T-helper 9 cell (primary cell): Measurements from ENCODE around the gene POM121.
A peak's percentile ranks its signal among the peaks of the same experiment; 100 is the strongest.
"Not testable (repeated sequence)": the region's sequence is repeated elsewhere in the genome, so short reads cannot be mapped to it uniquely, and the experiment has no call there.

Experiments
- DNase-seq: peaks from one replicate; pipeline ENCODE4 v3.0.0-alpha.2; 2020

Gene POM121

DNA sequence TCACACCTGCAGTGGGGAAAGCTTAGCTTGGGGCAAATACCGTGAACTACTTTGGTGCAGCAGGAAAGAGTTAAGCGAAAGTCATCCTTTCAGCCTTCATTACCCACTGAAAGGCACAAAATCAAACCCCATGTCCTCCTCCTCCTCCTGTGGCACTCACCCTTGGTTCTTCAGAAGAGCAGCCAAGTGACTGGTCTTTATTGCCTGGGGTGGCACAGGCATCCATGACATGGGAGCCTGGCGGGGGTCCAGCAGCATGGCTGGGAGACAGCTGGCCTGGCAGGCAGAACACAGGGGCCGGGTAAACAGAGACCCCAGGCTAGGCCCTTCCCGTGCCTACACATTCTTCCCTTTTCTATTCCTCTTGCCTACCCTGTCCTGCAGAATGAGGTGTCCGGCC, 24.8 kb downstream of the POM121 start:
- DNase-seq, result not testable (repeated sequence)

DNA sequence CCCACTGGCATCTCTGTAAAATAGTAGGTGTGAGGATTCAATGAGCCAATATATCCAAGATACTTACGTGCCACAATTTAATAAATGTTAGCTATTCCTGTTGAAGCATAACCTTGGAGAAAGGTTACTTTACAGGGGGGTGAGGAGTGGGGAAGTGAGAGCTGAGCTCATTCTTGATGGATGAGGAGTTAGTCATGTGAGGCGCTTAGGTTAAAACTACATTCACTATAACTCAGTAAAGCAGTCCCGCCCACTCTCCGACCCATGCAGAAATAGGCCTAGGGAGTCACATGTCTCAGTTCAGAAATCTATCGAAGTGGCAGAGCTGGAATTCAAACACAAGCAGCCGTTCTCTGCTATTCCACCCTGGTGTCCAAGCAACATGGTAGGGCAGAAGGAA, 25.5 kb downstream of the POM121 start:
- DNase-seq, result not testable (repeated sequence)

DNA sequence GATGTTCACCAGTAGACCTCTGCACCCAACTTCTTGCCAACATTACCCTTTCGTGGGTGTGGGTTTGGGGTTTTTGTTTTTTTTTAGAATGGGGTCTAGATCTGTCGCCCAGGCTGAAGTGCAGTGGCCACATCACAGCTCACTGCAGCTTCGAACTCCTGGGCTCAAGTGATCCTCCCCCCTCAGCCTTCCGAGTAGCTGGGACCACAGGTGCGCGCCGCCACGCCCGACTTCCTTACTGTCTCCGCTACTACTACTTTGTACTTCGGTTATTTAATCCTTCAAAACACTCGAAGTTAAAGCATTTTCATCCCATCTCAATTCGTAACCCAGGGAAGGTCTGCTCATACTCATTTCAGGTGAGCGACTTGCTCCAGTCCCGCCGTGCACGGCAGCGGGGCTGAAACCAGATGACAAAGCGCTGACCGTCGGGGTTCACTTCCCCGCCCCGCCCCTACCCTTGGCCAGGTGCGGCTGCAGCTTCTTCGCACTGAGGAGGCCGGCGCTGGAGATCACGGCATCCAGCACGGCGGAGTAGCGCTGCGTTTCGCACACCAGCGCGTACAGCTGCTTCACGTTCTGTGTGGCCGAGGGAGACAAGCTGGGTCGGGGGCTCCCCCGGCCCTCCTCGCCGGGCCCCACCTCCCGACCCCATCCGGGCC, 29.1 kb downstream of the POM121 start:
- not testable (repeated sequence) for DNase-seq

DNA sequence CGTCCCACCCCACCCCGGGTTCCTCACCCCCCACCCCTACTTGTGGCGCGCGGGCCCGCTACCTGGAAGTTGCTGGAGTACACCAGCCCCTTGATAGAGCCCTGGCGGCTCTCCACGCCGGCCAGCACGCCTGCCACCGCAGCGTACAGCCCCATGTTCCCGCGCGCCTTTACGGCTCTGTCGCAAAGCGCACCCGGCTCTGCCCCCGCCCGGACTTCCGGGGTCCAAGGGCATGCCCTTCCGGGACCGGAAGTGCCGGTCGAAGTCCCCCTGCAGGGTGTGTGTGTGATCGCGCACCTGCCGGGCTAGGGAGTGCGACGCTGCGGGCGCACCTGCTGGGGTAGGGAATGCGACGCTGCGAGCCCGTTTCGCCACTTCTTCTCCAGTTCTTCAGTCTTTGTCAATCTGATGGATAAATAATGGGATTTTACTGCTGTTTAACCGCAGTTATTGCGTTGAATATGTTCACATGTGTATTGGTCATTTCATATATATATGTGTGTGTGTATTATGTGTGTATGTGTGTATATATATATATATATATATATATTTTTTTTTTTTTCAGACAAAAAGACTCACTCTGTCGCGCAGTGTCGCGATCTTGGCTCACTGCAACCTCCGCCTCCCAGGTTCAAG, 29.8 kb downstream of the POM121 start:
- peak; percentile 12 for DNase-seq

DNA sequence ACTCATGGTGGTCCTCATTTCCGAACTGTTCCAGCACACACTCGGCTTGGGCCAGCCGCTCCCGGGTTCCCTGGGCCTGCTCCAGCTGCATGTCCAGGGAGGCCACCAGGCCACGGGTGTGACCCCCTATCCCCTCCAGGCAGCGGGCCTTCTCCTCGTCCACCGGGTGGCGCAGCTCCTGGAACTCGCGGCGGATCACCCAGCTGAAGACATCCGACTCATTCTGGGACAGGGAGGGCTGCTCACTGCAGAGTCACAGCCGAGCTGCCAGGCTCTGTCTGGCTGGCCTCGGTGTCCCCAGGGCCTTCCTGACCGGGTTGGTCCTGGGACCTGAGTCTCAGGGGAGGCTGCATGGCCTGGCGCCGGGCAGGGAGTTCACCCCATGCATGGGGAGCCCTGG, 35.1 kb downstream of the POM121 start:
- DNase-seq, result not testable (repeated sequence)

DNA sequence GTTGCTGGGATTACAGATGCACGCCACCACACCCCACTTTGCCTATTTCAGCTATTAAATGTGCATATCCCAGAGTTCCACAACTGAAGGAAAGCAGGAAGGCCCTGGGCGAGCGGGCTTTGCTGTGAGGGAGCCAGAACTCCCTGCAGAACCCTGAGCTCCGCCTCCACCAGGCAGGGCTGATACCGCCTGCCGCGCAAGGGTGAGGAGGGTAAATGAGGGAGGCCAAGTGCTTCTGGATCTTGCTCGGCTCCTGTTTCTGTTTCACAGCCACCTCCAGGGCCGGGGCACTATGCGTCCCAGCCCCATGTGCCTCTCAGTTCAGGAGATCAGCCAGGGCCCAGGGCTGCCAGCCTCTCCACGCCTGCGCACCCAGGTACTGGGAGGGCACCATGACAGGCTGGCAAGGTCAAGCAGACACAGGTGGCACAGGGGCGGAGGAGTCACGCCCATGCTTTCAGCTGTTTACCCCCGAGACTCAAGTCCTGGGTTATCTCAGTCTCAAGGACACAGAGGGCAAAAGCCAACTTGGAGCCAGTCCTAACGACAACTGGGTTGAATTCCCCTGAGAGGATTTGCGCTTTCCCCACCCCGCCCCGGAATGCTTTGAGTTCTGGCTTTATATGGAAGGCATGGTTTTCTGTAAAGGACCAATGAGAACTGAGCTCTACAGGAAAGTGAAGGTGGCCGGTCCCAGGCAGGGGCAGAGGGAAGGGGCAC, 35.9 kb downstream of the POM121 start:
- not testable (repeated sequence) for DNase-seq

DNA sequence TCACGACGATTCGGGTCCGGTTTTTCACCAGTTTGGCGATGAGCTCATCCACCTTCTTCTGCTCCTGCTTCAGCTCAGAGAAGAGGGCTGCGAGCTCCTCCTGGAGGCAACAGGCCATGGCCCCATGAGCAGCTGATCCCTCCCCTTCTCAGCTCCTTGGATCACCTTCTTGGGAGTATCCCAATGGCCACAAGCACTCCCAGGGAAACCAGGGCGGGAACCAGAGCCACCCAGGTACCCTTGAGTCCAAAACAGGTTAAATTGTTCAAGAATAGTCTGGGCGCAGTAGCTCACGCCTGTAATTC, 36.4 kb downstream of the POM121 start:
- DNase-seq, result not testable (repeated sequence)

DNA sequence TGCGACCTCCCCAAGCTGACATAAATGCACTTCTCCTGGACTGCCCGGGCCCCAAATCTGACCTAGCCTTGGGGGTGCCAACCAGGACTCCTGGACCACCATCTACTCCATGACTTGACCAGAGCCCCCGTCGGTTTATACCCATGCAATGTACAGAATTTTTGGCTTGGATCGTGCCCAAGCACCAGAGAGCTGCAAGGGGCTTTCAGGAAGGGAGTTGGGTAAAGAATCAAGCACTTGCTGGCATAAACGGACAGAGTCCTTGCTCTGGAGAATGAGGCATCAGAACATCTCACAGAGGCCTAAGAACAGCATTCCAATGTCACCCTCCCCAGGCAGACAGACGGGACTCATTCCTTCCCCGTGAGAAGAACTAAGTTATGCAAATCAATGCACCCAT, 38.2 kb downstream of the POM121 start:
- DNase-seq, result not testable (repeated sequence)

DNA sequence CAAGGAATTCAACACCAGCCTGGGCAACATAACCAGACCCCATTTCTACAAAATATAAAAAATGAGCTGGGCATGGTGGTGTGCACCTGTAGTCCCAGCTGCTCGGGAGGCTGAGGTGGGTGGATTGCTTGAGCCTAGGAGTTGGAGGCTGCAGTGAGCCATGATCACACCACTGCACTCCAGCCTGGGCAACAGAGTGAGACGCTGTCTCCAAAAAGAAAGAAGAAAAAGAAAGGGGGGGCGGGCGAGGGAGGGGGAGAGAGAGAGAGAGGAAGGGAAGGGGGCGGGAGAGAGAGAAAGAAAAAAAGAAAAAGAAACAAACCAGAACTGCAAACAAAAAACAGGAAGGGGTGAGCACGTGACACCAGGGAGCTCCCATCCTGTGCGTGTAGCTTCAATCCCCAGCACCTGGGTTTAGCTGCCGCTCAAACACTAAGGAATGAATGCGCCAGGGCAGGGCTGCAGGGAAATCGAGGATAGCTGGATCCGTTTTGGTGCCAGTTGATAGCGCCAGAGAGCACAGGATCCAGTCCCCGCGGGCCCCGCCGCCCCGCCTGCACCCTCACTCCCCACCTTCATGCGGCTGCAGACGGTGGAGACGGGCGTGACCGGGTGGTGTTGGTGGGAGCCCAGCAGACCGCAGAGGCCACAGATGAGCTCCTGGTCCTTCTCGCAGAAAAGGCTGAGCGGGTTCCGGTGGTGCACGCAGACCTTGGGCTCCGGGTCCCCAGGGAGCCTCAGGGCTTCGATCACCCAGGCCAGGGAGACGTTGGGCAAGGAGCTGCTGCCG, 40.5 kb downstream of the POM121 start:
- not testable (repeated sequence) for DNase-seq

DNA sequence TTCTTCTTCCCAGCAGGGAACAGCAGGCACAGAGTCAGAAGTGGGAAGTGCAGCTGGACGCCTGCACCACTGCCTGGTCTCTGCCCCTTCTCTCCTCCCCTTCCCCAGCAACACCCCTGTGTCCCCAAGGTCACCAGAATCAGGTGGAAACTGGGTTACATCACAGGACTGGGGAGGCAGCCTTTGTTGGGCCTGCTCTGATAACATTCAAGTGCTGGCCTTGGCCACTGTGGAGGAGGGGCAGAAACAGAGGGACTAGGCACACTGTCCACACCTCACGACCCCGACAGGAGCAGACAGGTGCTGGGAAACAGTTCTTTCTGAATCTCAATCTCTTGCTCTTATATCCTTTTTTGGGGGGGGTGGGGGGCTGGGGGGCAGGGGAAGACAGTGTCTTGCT, 42.0 kb downstream of the POM121 start:
- not testable (repeated sequence) for DNase-seq

DNA sequence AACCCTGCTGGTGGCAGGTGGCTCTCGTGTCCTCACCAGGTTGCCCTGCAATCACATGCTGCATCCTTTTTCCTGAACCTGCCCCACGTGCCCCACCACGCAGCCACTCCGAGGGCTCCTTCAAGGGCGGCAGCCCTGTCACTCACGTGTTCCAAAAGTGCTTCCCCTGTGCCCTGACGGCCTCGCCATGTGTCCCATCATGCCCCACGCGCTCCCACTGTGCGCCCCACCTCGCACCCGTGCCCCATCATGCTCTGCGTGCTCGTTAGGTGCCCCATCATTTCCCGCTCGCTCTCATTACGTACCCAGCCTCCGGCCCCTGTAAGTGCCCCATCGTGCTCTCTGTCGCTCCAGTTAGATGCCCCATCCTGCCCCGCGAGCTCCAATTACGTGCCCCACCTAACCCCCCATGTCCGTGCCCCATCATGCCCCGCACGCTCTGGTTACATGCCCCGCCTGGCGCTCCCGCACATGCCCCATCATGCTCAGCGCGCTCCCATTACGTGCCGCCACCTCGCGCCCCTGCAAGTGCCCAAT, 44.2 kb downstream of the POM121 start, which contains the start of gene TRIM74:
TSS of gene TRIM74 (minus strand) at position 487 of the 537 bp plus-strand sequence. CDS start 3,309 bp downstream, outside the sequence.
- DNase-seq, result not testable (repeated sequence)

DNA sequence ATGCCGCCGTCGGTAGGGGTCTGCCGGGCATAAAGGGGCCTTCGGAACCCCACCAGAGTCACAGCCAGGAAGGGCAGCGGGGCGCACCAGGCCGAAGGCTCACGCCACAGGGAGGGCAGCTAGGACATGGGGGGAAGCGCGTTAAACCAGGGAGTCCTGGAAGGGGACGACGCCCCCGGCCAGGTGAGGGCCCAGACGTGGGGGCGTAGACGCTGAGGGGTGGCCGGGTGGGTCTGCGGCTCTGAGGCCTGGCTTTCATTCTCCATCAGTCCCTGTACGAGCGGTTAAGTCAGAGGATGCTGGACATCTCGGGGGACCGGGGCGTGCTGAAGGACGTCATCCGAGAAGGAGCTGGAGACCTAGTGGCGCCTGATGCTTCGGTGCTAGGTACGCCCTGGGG, 44.8 kb downstream of the POM121 start:
- not testable (repeated sequence) for DNase-seq

DNA sequence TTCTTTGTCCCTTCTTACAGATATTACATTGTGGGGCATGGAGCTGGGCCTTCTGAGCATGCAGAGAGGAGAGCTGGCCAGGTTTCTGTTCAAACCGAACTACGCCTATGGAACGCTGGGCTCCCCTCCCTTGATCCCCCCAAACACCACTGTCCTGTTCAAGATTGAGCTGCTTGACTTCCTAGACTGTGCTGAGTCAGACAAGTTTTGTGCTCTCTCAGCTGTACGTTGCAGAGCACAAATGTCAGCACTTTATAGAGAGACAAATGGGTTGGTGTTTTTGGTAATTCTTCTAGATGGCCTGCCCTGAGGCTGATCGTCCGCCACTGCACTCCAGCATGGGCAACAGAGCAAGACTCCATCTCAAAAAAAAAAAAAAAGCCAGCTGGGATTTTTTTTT, 46.6 kb downstream of the POM121 start:
- not testable (repeated sequence) for DNase-seq

DNA sequence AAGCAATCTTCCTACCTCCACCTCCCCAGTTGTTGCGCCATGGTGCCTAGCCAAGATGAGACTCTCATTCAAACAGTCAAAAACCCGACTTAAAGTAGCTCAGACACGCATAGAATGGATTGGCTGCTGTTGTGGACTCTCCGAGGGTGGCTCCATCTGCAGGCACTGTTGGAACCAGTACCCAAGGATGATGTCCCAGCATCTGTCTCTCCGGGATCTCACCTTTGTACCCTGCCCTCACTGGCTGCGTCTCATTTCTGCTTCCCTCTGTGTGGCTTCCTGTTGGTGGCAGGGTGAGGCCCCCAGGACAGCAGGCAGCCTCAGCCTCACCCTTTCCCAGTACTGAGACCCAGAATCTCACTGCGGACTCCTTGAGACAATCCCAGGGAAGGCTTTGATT, 49.9 kb downstream of the POM121 start:
- not testable (repeated sequence) for DNase-seq

DNA sequence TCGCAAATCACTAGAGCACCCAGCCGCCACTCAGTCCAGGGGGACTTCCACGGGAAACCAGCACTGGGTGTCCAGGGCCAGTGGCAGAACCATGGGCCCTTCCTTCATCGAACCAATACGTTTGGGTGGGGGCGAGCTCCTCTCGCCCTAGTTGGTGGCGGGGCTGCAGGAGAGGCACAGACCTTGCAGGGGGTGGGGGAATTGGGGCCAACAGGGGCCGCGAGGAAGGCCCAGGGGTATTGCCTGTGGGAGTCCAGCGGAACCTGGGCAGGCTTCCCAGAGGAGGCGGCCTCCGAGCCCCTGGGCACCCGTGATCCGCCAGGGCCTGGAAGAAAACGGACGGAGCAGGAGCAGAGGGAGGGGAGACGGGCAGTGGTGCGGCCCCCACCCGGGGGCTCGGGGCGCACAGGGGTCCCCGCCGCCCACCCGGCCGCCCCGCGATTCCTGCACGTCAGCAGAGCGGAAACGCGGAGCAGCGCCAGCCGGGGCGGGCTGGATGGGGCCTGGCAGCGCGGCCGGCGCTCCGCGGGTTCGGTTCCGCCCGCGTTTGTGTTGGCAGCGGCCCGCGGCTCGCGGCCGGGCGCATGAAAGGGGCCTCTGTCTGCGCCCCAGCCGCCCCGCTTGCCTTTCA, 50.9 kb downstream of the POM121 start:
- DNase-seq, result not testable (repeated sequence)

DNA sequence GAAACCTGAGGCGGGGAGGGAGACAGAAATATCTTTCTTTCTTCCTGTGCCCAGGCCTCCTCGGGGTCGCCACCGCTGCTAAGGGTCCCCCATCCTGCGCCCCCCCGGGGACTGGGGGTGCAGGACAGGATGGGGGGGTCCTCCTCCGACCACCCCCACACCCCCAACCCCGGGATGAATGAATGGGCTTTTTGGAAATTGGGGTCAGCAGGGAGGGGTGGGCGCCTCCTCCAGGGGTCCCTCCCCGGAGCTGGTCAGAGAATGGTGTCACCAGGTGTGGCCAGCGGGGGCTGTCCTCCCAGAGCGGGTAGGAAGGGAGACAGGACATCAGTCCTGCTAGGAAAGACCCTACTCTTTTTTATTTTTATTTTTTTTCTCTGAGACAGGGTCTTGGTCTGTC, 51.5 kb downstream of the POM121 start:
- not testable (repeated sequence) for DNase-seq

DNA sequence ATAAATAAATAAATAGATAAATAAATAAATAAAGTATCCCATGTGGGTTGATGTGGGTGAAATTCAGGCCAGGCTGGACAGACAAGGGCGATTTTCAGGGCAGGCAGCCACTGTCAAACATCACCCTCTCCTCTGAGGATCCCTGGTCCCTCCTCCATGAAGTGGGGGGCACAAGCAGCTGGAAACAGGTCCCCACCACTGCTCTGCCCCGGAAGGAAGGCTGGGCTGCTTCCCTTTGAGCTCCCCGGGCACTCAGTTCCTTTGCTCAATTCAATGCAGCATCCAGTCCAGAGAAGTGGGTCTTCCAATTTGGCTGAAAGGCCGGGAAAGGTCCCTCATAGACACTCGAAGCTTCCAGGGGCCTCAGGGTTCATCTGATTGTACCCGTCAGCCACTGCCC, 55.5 kb downstream of the POM121 start:
- not testable (repeated sequence) for DNase-seq

DNA sequence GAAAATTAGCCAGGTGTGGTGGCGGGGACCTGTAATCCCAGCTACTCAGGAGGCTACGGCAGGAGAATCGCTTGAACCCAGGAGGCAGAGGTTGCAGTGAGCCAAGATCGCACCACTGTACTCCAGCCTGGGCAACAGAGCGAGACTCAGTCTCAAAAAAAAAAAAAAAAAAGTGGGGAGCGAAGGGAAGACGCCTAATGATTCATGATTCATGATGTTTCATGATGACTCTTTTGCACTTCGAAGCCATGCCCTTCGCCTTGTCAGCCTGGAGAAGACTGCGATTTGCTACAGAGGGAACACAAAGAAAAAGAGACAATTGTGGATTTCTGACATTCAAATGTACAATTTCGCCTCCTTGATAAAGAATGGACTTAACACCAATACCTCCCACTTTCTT, 57.2 kb downstream of the POM121 start:
- not testable (repeated sequence) for DNase-seq

DNA sequence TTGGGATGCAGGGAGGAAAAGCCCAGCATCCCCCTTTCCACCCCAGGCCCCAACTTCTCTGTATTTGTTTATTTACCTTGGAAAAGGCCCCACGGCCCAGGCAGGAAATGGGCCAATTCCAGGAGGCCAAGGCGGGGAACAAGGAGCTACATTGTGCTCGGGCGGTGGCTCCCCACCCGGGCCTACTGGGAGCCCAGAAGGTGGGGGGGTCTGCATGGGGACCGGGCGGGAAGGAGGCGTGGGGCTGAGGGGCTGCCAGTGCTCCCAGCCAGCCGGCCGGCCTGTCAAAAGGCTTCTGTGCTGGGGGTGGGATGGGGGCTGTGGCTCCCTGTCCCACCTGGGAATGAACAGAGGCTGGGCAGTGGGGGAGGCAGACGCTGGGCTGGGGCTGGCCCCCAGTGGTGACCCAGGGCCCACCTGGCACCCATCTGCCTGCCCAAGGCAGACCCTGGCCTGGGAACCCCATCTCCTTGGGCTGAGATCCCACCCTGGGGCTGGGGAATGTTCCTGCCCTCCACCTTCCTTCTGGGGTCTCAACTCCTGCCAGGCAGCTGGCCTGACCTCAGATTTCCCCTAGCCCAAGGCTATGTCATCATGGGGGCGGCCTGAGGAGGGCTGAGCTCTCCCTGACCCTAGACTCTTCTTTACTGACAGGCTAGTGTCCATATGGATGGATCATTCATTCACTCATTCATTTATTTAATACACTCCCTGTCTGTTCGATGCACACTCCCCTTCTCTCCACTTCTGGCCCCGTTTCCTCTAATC, 65.4 kb downstream of the POM121 start:
- DNase-seq, result not testable (repeated sequence)

DNA sequence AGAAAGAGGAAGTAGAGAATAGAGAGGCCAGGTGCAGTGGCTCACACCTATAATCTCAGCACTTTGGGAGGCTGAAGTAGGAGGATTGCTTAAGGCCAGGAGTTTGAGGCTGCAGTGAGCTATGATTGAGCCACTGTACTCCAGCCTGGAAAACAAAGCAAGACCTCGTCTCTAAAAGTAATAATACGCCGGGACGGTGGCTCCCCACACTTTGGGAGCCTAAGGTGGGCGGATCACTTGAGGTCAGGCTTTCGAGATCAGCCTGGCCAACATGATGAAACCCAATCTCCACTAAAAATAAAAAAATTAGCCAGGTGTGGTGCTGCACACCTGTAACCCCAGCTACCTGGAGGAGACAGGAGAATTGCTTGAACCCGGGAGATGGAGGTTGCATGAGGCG, 70.6 kb downstream of the POM121 start:
- not testable (repeated sequence) for DNase-seq

DNA sequence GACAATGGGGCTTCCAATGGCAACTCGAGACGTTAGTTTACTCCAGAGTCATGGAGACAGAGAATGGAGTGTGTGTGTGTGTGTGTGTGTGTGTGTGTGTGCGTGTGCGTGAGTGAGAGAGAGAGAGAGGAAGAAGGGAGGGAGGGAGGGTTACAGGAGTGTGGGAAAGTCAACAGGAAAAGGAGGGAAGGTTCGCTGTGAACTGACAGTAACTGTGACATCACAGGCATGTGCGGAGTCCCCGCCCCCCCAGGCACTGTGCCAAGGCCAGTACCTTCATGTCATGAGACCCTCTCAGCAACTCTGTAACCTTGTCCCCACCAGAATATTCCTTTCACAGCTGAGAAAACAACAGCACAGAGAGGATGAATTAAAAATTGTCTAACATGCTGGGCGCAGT, 72.6 kb downstream of the POM121 start:
- not testable (repeated sequence) for DNase-seq
